Prostate gland (tissue), 2 donors: ENCODE measurements around the gene FRMD3. TPM values are rescaled to one million over a fixed set of nuclear protein-coding genes. Genes with fewer than 3 reads are reported as not detected.

ENCODE experiments used
- DNase-seq: peaks from one replicate; pipeline ENCODE4 v3.0.0-alpha.2; 2019; ENCODE audit warnings: low spot score
- H3K27ac ChIP-seq, 2 donors: fragments of 200-600 bp; sonication (generic); 2 replicates each; pipeline ENCODE4 v1.5.1; 2017 to 2019
- H3K27me3 ChIP-seq: fragments of 200-600 bp; sonication (generic); replicated peaks from 2 replicates; pipeline ENCODE4 v1.5.1; 2019; ENCODE audit not compliant: insufficient read depth
- H3K36me3 ChIP-seq, 2 donors: fragments of 200-600 bp; sonication (generic); 1 replicate in 1 of 2; 2 replicates in 1 of 2; pipeline versions ENCODE4 v1.5.1 to v1.8.1; 2017 to 2019
- H3K4me1 ChIP-seq: fragments of 200-600 bp; sonication (generic); replicated peaks from 2 replicates; pipeline ENCODE4 v1.5.1; 2019
- H3K4me3 ChIP-seq, 2 donors: fragments of 200-600 bp; sonication (generic); 2 replicates each; pipeline ENCODE4 v1.5.1; 2017 to 2019
- H3K9me3 ChIP-seq: fragments of 200-600 bp; sonication (generic); 2 replicates; pipeline ENCODE4 v1.5.1; 2017
- POLR2A ChIP-seq: fragments of 450-650 bp; IDR thresholded peaks from one replicate; pipeline ENCODE4 v1.6.1; 2016; ENCODE audit warnings: antibody characterized with exemption, mild to moderate bottlenecking
- POLR2AphosphoS5 ChIP-seq: sonication (generic); formaldehyde crosslinking; IDR thresholded peaks from one replicate; pipeline ENCODE4 v1.6.1; 2017; ENCODE audit warnings: antibody characterized with exemption
- WGBS: methylation state at CpG from one replicate; pipeline ENCODE4 v1.1.5; 2018; 5-methylcytosine and 5-hydroxymethylcytosine counted together
- intact Hi-C: fragments of 100-400 bp; cut with DNase I; formaldehyde crosslinking; loops from one replicate; pipeline ENCODE4 v1.14.2; 2022
- total RNA-seq, 2 donors: library from RNA; depleted of rRNA; stranded (reverse); fragments of >200 nt; gene quantifications; one replicate each; pipeline ENCODE4 v1.1.0, GENCODE V29; 2016
- TF ChIP-seq, protein P1 (sequence below), 4 experiments: fragments of 200-600 bp in 2 of 4; fragments of 450-650 bp in 2 of 4; sonication (generic) in 2 of 4; IDR thresholded peaks; 1 replicate in 3 of 4; 2 replicates in 1 of 4; pipeline ENCODE4 v1.5.1; 2016 to 2019; ENCODE audit warnings: antibody characterized with exemption in 4 of 4, mild to moderate bottlenecking in 2 of 4, moderate library complexity in 2 of 4

FRMD3 gene
- total RNA-seq, 2 donors from 2014 or later, result 2.3 to 3.4 TPM

DNA sequence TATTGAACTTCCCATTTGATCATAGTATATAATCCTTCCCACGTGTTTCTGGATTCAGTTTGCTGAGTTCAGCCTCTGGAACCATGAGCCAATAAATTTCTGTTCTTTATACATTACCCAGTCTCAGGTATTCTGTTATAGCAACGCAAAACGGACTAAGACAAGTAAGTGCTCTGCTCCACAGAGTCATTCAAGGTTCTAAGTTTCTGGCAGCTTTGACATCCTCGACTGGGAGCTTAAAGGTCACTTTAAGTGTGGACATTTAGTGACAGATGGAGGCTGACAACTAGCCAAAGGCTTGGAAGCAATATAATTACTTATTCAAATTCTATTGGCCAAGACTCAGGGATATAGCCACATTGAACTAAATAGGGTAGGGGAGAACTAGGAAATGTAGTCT, 297.5 kb downstream of the FRMD3 start:
- Histone ChIP-seq H3K27me3 (no peaks in the 10 kb centered on the region), H3K4me1 (no peaks in the 10 kb centered on the region), H3K4me3 (no peak overlapping the region), H3K36me3 (no peaks in the 10 kb centered on the region), H3K27ac (no peak overlapping the region), H3K9me3 (no peaks in the 10 kb centered on the region)
- no peak for DNase-seq
- intact Hi-C loops, result no loop called here
- TF ChIP-seq, protein P1, sequence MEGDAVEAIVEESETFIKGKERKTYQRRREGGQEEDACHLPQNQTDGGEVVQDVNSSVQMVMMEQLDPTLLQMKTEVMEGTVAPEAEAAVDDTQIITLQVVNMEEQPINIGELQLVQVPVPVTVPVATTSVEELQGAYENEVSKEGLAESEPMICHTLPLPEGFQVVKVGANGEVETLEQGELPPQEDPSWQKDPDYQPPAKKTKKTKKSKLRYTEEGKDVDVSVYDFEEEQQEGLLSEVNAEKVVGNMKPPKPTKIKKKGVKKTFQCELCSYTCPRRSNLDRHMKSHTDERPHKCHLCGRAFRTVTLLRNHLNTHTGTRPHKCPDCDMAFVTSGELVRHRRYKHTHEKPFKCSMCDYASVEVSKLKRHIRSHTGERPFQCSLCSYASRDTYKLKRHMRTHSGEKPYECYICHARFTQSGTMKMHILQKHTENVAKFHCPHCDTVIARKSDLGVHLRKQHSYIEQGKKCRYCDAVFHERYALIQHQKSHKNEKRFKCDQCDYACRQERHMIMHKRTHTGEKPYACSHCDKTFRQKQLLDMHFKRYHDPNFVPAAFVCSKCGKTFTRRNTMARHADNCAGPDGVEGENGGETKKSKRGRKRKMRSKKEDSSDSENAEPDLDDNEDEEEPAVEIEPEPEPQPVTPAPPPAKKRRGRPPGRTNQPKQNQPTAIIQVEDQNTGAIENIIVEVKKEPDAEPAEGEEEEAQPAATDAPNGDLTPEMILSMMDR (IDR thresholded peaks at IDR 0.05), result no peak
- TF ChIP-seq POLR2A, result no peak
- no peak for TF ChIP-seq POLR2AphosphoS5
- WGBS, result 86% methylated on average over 4 of the region's 4 CpGs

DNA sequence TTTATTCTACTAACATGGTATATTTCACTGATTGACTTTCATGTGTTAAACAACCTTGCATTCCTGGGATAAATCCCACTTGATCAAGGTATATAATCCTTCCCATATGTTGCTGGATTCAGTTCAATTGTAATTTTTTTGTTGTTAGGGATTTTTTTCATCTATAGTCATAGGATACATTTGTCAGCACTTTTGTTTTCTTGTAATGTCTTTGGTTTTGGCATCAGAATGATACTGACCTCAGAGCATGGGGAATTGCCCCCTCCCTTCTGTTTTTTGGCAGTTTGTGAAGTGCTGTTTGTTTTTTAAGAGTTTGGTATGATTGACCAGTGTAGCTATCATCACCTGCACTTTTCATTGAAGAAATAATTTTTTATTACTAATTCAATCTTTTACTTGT, 298.5 kb downstream of the FRMD3 start:
- TF ChIP-seq POLR2AphosphoS5 (no peak), POLR2A (no peak)
- TF ChIP-seq, protein P1 (IDR thresholded peaks at IDR 0.05), result no peak
- no peaks in the 10 kb centered on the region for H3K27me3 ChIP-seq
- DNase-seq, result no peak
- no peak overlapping the region for H3K4me3 ChIP-seq
- H3K9me3 ChIP-seq, result no peaks in the 10 kb centered on the region
- no peaks in the 10 kb centered on the region for H3K4me1 ChIP-seq
- intact Hi-C loops, result no loop called here
- H3K27ac ChIP-seq, result no peak overlapping the region
- no peaks in the 10 kb centered on the region for H3K36me3 ChIP-seq

DNA sequence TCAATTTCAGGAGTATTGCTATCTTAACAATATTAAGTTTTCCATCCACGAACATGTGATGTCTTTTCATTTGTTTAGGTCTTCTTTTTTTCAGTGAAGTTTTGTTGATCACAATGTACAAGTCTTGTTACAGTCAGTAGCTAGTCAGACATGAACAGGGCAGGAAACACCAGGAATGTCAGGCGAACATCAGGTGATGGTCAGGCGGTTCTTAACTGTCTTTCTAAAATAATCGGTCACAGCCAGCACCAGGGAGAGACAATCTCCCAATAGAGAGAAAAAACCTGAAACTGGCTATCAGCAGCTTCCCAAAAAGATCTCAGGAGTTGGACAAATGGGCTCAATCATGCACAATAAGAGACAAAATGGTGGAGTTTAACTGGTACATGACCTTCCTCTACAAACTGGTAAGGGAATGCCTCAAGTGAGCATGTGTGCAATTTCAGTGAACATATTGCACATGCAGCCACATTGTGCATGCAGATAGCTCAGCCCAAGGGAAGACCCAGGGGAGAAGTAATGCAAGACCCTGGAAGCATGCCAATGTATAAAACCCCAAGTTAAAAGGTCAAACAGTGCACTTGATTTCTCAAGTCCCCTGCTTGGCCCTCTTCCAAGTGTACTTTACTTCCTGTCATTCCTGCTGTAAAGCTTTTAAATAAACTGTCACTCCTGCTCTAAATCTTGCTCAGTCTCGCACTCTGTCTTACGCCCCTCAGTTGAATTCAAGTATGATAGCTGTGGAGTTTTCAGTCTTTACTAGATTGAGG, 299.1 kb downstream of the FRMD3 start:
- intact Hi-C loops, result no loop called here
- DNase-seq, result no peak
- no peaks in the 10 kb centered on the region for H3K27me3 ChIP-seq
- H3K36me3 ChIP-seq, result no peaks in the 10 kb centered on the region
- H3K4me3 ChIP-seq, result no peak overlapping the region
- WGBS, result 83% methylated on average over 6 of the region's 6 CpGs
- no peak overlapping the region for H3K27ac ChIP-seq
- H3K9me3 ChIP-seq, result no peaks in the 10 kb centered on the region
- TF ChIP-seq, protein P1 (IDR thresholded peaks at IDR 0.05), result no peak
- no peaks in the 10 kb centered on the region for H3K4me1 ChIP-seq

GRCh38 chr9:83236029-83236696, 302.0 kb downstream of the FRMD3 start:
- 92% methylated on average over 4 of the region's 4 CpGs for WGBS

More at GRCh38 chr9:83236029-83236696, 302.0 kb downstream of the FRMD3 start:
- Histone ChIP-seq H3K4me1 (no peaks in the 10 kb centered on the region), H3K27me3 (no peaks in the 10 kb centered on the region), H3K4me3 (no peak overlapping the region), H3K36me3 (no peaks in the 10 kb centered on the region), H3K27ac (no peak overlapping the region), H3K9me3 (no peaks in the 10 kb centered on the region)
- TF ChIP-seq POLR2AphosphoS5, result no peak
- TF ChIP-seq, protein P1 (IDR thresholded peaks at IDR 0.05), result no peak
- no peak for TF ChIP-seq POLR2A
- DNase-seq, result no peak
- intact Hi-C loops, result no loop called here
